Mononuclear cell (primary cell): ENCODE data around the gene PHETA2. TPM values are rescaled to one million over a fixed set of nuclear protein-coding genes. Genes with fewer than 3 reads are reported as not detected.
"Not testable (repeated sequence)": the region's sequence is repeated elsewhere in the genome, so short reads cannot be mapped to it uniquely, and the experiment has no call there.

Source experiments
- H3K27me3 ChIP-seq: 2 replicates; pipeline ENCODE4 v1.6.0; 2011; ENCODE audit warnings: low read length, control low read depth; ENCODE audit not compliant: insufficient read depth
- H3K4me1 ChIP-seq: 2 replicates; pipeline ENCODE4 v1.5.1; 2011; ENCODE audit warnings: mild to moderate bottlenecking, low read length, control low read depth; ENCODE audit not compliant: insufficient read depth
- H3K4me3 ChIP-seq: 2 replicates; pipeline ENCODE4 v1.5.1; 2011; ENCODE audit warnings: mild to moderate bottlenecking, low read length, moderate library complexity
- H3K9me3 ChIP-seq: 2 replicates; pipeline ENCODE4 v1.5.1; 2011; ENCODE audit warnings: low read depth, mild to moderate bottlenecking, control low read depth, low read length
- total RNA-seq: library from RNA; depleted of rRNA; stranded (reverse); fragments of >200 nt; gene quantifications from one replicate; pipeline ENCODE4 v1.2.3, GENCODE V29; 2012

PHETA2 gene
- total RNA-seq, 1 donor = 0.94 TPM

- no peak overlapping the region for H3K4me3 ChIP-seq
- no peaks in the 10 kb centered on the region for H3K9me3 ChIP-seq
- peaks cover 49% of the 10 kb centered on the region for H3K4me1 ChIP-seq
- no peaks in the 10 kb centered on the region for H3K27me3 ChIP-seq
Observed at GRCh38 chr22:42077486-42078125, 3.6 kb downstream of the PHETA2 start.

GRCh38 chr22:42078469-42079318, 4.6 kb downstream of the PHETA2 start:
- no peaks in the 10 kb centered on the region for H3K27me3 ChIP-seq
- H3K4me1 ChIP-seq = peaks cover 46% of the 10 kb centered on the region
- H3K4me3 ChIP-seq = peak overlapping the region; percentile 73
- no peaks in the 10 kb centered on the region for H3K9me3 ChIP-seq

DNA sequence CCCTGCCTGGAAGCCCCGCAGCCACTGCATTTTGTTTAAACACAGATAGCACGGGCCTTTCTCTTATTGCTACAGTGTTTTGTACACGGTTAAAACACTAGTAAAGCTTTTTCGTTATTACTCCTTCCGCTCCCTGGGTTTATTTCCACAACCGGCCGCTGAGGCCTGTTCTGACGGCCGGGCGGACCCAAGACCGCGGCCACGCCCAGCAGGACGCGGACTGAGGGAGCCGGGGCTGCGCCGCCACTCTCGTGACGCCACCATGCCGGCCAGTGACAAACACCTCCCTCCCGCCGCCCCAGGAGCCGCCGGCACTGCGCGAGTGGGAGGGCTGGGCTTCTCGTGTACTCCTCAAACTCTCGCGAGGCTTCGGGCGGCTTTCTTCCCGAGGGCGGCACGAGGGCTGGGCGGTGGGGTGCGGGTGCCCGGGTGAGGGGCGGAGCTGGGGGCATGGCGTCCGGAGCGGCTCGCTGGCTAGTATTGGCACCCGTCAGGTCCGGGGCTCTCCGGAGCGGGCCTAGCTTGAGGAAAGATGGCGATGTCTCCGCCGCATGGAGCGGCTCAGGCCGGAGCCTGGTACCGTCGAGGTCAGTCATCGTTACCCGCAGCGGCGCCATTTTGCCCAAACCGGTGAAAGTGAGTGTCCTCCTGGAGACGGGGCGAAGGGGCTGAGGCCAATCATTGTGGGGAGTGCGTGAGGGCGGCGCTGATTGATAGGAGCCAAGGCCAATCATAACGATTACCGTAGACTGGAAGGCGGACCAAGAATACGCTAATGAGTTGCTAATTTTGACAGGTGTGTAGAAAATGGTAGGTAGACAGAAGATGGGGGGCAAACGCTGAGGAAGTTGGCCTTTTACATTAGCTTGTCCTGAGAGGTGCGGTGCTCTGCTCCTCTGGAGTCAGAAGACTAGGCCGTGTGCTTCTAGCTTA, 5.5 kb downstream of the PHETA2 start, which contains the start of gene SMDT1:
SMDT1 (plus strand) TSS at position 382 of the 933 bp plus-strand sequence; CDS start at position 451, 69 bp downstream.
- peak within 1 kb of the TSS; percentile 73 for H3K4me3 ChIP-seq
- H3K4me1 ChIP-seq = peaks cover 39% of the 10 kb centered on the region
- no peaks in the 10 kb centered on the region for H3K9me3 ChIP-seq
- no peaks in the 10 kb centered on the region for H3K27me3 ChIP-seq

- peaks cover 32% of the 10 kb centered on the region for H3K4me1 ChIP-seq
- no peaks in the 10 kb centered on the region for H3K27me3 ChIP-seq
- H3K9me3 ChIP-seq = no peaks in the 10 kb centered on the region
- peak overlapping the region; percentile 73 for H3K4me3 ChIP-seq
Observed at GRCh38 chr22:42080287-42080686, 6.2 kb downstream of the PHETA2 start.

GRCh38 chr22:42083119-42083518, 9.1 kb downstream of the PHETA2 start:
- Histone ChIP-seq H3K9me3 (no peaks in the 10 kb centered on the region), H3K4me1 (peaks cover 29% of the 10 kb centered on the region), H3K27me3 (no peaks in the 10 kb centered on the region), H3K4me3 (no peak overlapping the region)

DNA sequence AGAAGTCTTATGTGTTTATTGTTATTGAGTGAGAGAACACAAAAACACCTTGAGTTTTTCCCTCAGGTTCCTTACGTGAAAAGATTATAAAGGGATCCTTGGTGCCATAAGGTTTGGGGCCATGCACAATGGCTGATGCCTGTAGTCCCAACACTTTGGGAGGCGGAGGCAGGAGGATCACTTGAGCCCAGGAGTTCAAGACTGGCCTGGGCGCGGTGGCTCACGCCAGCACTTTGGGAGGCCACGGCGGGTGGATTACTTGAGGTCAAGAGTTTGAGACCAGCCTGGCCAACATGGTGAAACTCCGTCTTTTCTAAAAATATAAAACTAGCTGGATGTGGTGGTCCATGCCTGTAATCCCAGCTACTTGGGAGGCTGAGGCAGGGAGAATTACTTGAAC, 10.8 kb downstream of the PHETA2 start:
- Histone ChIP-seq H3K27me3 (no peaks in the 10 kb centered on the region), H3K4me3 (no peak overlapping the region), H3K9me3 (no peaks in the 10 kb centered on the region), H3K4me1 (peaks cover 30% of the 10 kb centered on the region)

- H3K9me3 ChIP-seq = no peaks in the 10 kb centered on the region
- H3K4me1 ChIP-seq = peaks cover 26% of the 10 kb centered on the region
- no peak overlapping the region for H3K4me3 ChIP-seq
- H3K27me3 ChIP-seq = no peaks in the 10 kb centered on the region
Observed at GRCh38 chr22:42086051-42086450, 12.0 kb downstream of the PHETA2 start.

- H3K4me3 ChIP-seq = peak within 1 kb of the TSS; percentile 87
Observed at GRCh38 chr22:42090596-42091454, 16.8 kb downstream of the PHETA2 start, which contains the start of gene NDUFA6. Gene NDUFA6, minus strand, starts transcription at chr22:42090772. Its CDS starts 28 bp downstream, at chr22:42090744.

DNA sequence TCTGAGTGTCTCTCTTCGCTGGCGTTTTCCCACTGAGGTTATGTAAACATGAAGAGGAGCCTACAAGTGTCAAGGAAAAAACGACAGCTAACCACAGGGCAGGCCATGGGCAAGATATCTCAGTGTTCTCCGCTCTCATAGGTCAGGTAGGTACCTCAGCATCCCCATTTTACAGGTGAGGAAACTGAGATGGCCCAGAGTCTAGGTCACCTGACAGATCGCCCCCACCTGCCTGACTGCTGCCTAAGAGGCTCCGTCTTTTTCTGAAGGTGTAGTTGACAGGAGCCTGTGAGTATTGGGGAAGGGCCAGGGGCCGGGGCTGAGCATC, 17.4 kb downstream of the PHETA2 start:
- Histone ChIP-seq H3K4me1 (peaks cover 23% of the 10 kb centered on the region), H3K27me3 (no peaks in the 10 kb centered on the region), H3K9me3 (no peaks in the 10 kb centered on the region), H3K4me3 (peak overlapping the region; percentile 87)

More at GRCh38 chr22:42090596-42091454, 16.8 kb downstream of the PHETA2 start, which contains the start of gene NDUFA6:
- Histone ChIP-seq H3K9me3 (no peaks in the 10 kb centered on the region), H3K4me1 (peaks cover 23% of the 10 kb centered on the region), H3K27me3 (no peaks in the 10 kb centered on the region)

GRCh38 chr22:42101199-42101598, 27.2 kb downstream of the PHETA2 start:
- Histone ChIP-seq H3K4me3 (no peak overlapping the region), H3K4me1 (no peaks in the 10 kb centered on the region), H3K27me3 (no peaks in the 10 kb centered on the region), H3K9me3 (peaks cover 21% of the 10 kb centered on the region)

DNA sequence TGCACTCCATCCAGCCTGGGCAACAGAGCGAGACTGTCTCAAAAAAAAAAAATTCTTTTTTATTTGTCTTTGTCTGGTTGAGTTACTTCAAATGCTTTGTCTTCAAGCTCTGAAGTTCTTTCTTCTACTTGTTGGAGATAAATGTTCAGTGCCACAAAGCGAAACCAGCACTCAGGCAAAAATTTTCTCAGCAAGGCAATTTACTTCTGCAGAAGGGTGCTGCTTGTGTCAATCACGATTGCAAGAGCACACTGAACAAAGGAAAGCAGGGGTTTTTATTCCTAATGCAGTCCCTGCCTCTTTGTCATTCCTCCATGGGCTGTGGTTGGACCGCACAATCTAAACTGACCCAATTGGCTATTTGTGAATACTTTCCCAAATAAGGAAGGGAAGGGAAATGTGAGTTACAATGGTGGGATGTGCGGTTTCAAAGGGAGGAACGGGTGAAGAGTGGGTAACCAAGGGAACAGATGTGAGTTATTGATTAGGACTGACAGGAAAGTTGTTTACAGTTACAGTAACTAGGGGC, 30.3 kb downstream of the PHETA2 start:
- not testable (repeated sequence) for H3K27me3 ChIP-seq, H3K4me1 ChIP-seq, H3K4me3 ChIP-seq
- peaks cover 21% of the 10 kb centered on the region for H3K9me3 ChIP-seq

DNA sequence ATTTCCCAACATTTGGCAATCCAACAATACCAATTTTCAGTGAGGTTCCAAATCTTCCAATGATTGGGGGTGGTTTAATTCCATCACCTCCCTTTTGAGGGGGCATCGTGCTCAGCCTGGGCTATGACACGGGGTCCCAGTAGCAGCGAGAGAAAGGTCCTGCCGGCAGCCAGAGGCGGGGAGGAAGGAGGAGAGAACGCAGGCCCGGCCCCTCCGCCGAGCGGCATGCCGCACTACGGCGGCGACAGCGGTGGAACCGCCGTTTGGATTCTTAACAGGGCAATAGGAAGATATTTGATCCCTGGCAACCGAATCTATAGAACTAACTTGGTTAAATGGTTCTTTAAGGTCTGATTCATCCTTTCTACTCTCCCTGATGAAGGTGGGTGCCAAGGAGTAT, 34.8 kb downstream of the PHETA2 start:
- Histone ChIP-seq H3K4me1 (no peaks in the 10 kb centered on the region), H3K4me3 (no peak overlapping the region), H3K27me3 (no peaks in the 10 kb centered on the region), H3K9me3 (peaks cover 15% of the 10 kb centered on the region)

DNA sequence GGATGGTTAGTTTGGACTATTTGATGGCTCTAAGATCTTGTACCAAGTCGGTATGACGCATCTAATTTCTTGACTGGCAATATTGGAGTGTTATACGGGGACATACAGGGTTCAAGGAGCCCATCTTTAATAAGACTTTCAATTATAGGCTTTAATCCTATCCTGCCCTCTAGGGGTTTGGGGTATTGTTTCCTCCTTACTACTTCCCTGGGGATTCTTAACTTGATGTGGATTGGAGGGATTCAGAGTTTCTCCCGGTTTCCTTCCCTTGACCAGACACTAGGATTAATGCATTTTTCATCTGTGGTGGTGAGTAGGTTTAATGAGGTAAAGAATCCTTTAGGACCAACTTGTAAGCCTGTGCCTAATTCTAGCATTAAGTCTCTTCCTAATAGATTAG, 37.8 kb downstream of the PHETA2 start:
- no peaks in the 10 kb centered on the region for H3K27me3 ChIP-seq
- peaks cover 8% of the 10 kb centered on the region for H3K9me3 ChIP-seq
- H3K4me3 ChIP-seq = no peak overlapping the region
- no peaks in the 10 kb centered on the region for H3K4me1 ChIP-seq

DNA sequence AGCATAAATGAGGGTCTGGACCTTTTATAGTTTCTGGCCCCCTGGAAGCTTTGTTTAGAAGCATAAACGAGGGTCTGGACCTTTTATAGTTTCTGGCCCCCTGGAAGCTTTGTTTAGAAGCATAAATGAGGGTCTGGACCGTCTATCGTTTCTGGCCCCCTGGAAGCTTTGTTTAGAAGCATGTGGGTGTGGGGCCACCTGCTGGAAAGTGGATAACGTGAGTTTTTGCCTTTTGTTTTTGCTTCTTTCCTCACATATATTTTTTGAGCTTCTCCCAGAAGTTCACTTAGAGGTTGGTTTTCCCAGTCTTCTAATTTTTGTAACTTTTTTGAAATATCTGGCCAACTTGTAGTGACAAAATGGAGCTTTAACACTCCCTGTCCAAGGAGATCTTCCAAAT, 38.7 kb downstream of the PHETA2 start:
- not testable (repeated sequence) for H3K4me1 ChIP-seq, H3K9me3 ChIP-seq, H3K27me3 ChIP-seq, H3K4me3 ChIP-seq
